K562 (cell line): Measurements from ENCODE around the gene DNAJB13. TPM values are rescaled to one million over a fixed set of nuclear protein-coding genes. Genes with fewer than 3 reads are reported as not detected.
A peak's percentile ranks its signal among the peaks of the same experiment; 100 is the strongest.

Source experiments
- BMI1 ChIP-seq: fragments of 150-350 bp; IDR thresholded peaks from 2 replicates; pipeline ENCODE4 v1.6.1; 2014; ENCODE audit warnings: low read length
- HLTF ChIP-seq: fragments of 450-650 bp; IDR thresholded peaks from 2 replicates; pipeline ENCODE4 v1.6.1; 2016
- JUND ChIP-seq, 2 experiments: IDR thresholded peaks; 2 replicates in 1 of 2; 3 replicates in 1 of 2; pipeline ENCODE4 v1.6.1; 2011; ENCODE audit warnings: borderline replicate concordance in 2 of 2, low read depth in 2 of 2, low read length in 2 of 2, improper control_type of control experiment in 1 of 2, missing biosample characterization in 1 of 2, missing genetic modification characterization in 1 of 2, missing genetic modification reagents in 1 of 2
- KLF6 ChIP-seq: fragments of 250-450 bp; sonication (Bioruptor Pico); IDR thresholded peaks from 2 replicates; pipeline ENCODE4 v1.4.0; 2020; ENCODE audit warnings: mild to moderate bottlenecking, moderate library complexity, borderline replicate concordance
- MAZ ChIP-seq, 2 experiments: fragments of 450-650 bp in 1 of 2; sonication (generic) in 1 of 2; formaldehyde crosslinking; IDR thresholded peaks in 1 of 2; conservative IDR thresholded peaks in 1 of 2; 2 replicates each; pipeline versions ENCODE4 v1.4.0 to v1.5.0; 2020; ENCODE audit warnings: mild to moderate bottlenecking in 1 of 2, missing genetic modification reagents in 1 of 2
- RBM34 ChIP-seq: fragments of 200-400 bp; formaldehyde crosslinking; IDR thresholded peaks from 2 replicates; pipeline ENCODE4 v1.6.1; 2018; ENCODE audit warnings: low read length, borderline replicate concordance; ENCODE audit not compliant: insufficient read depth
- SMARCA4 ChIP-seq: fragments of 450-650 bp; IDR thresholded peaks from 2 replicates; pipeline ENCODE4 v1.6.1; 2016
- polyA plus RNA-seq, 8 experiments: library from polyadenylated mRNA; depleted of rRNA in 4 of 8; stranded (reverse) in 5 of 8; unstranded in 3 of 8; fragments of >200 nt; fragmentation: Nextera tagmentation in 2 of 8; fragmentation: Illumina TruSeq in 1 of 8; extraction: Ambion mirVana in 2 of 8; extraction: Trizol in 1 of 8; gene quantifications; 2 replicates each; pipeline versions ENCODE4 v1.2.1 to v1.2.3, GENCODE V29; 2011 to 2014; ENCODE audit warnings: inconsistent platforms in 1 of 8, missing spikeins in 1 of 8
- total RNA-seq, 7 experiments: library from RNA; depleted of rRNA in 6 of 7; stranded (reverse); fragments of >200 nt in 6 of 7; fragmentation: Illumina TruSeq in 2 of 7; extraction: Trizol in 2 of 7; gene quantifications; 2 replicates each; pipeline versions ENCODE4 v1.2.1 to v1.2.3, GENCODE V29; 2011 to 2021; ENCODE audit warnings: low replicate concordance in 1 of 7
- TF ChIP-seq, protein P1 (sequence below), 2 experiments: IDR thresholded peaks in 1 of 2; conservative IDR thresholded peaks in 1 of 2; 2 replicates each; pipeline ENCODE4 v1.6.1; 2016; ENCODE audit warnings: low read depth in 2 of 2, mild to moderate bottlenecking in 1 of 2, missing compliant biosample characterization in 1 of 2, missing genetic modification characterization in 1 of 2, moderate library complexity in 1 of 2
- TF ChIP-seq, protein P2 (sequence below): sonication (generic); formaldehyde crosslinking; IDR thresholded peaks from 2 replicates; pipeline ENCODE4 v1.8.0; 2022; ENCODE audit warnings: mild to moderate bottlenecking, missing genetic modification reagents

The DNAJB13 gene
- total and polyA plus RNA-seq, 9 of the 15 experiments (the other 6 are each of a cell fraction or from before 2014, with no cell fraction given) = 0.14 TPM; not detected in 8

- TF ChIP-seq, protein P1, sequence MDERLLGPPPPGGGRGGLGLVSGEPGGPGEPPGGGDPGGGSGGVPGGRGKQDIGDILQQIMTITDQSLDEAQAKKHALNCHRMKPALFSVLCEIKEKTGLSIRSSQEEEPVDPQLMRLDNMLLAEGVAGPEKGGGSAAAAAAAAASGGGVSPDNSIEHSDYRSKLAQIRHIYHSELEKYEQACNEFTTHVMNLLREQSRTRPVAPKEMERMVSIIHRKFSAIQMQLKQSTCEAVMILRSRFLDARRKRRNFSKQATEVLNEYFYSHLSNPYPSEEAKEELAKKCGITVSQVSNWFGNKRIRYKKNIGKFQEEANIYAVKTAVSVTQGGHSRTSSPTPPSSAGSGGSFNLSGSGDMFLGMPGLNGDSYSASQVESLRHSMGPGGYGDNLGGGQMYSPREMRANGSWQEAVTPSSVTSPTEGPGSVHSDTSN (CRISPR knock-in tag; IDR thresholded peaks at IDR 0.05; ENCODE audit: low read depth) = no peak
- TF ChIP-seq, protein P1 (tag; conservative IDR thresholded peaks at IDR 0.05; ENCODE audit: low read depth) = no peak
- TF ChIP-seq MAZ (CRISPR knock-in tag; conservative IDR thresholded peaks at IDR 0.05 in 1 of 2, IDR thresholded peaks at IDR 0.05 in 1 of 2) (peak in 1 of 2 experiments; percentile 23; a peak in 1 of 4 replicates), JUND (IDR thresholded peaks at IDR 0.05; ENCODE audit: borderline replicate concordance, low read depth, low read length) (peak; percentile 25; the same call in 1 of the 2 replicates), JUND (tag; IDR thresholded peaks at IDR 0.05; ENCODE audit: borderline replicate concordance, low read depth, low read length) (no peak), SMARCA4 (peak; percentile 17; the same call in 1 of the 2 replicates), KLF6 (no peak), HLTF (peak; percentile 68; the same call in 1 of the 2 replicates), RBM34 (no peak), BMI1 (no peak)
- TF ChIP-seq, protein P2, sequence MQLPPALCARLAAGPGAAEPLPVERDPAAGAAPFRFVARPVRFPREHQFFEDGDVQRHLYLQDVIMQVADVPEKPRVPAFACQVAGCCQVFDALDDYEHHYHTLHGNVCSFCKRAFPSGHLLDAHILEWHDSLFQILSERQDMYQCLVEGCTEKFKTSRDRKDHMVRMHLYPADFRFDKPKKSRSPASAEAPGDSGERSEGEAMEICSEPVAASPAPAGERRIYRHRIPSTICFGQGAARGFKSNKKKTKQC (CRISPR knock-in tag) = 0 out of 2 replicates have a peak, but pooled peaks have one; percentile 60
These were observed 59.8 kb downstream of the DNAJB13 start (continued) for GRCh38 chr11:74010306-74011300.
